ENCODE data around the gene RPL38.

The RPL38 gene

DNA sequence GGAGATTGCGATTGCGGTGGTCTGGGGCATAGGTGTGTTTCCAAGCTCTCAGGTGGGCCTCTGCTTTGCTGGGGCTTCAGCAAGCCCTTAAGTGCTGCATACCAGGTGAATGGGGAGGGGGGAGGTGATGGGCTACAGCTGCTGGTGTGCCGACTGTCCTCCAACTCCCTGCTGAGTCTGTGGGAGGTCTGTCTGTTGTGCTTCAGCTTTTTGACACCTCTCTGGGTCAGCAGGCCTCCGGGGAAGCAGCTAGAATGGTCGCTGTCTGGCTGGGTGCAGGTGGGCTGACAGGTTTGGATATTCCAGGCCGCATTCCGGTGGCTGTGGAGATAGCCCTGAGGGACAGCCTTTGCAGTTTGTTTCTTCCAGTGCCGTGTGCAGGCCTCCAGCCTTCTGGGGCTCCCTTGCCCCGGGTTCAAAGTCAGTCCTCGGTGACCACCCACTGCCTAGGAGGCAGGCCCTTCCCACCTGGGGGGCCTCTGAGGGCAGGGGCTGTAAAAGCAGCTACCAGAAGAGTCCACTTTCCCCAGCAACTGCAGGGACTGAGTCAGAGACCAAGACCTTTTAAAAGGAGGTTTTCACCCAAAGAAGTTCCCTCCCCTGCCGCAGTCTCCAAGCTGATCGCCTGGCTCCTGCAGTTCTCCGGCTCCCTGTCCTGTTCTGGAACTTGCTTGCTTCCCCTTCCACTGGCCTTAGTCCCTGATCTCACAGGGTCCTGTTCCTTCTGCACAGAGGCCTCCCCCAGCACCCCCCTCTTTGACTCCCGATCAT lies 7.8 kb downstream of the RPL38 start:
- DNase-seq, result no peak

DNA sequence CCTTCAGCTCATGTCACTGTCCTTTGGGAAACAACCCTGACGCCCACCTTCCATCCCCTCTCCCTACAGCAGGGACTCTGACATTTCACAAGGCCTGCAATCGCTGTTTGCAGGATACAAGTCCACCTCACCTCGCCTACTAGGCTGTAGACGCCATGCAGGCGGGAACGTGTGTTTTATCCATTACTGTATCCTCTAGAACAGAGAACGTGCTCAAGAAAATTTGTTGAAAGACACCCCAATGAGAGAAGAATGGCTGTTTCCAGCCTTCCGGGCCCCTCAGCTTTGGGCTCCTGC lies 8.4 kb downstream of the RPL38 start:
- DNase-seq, result no peak

DNA sequence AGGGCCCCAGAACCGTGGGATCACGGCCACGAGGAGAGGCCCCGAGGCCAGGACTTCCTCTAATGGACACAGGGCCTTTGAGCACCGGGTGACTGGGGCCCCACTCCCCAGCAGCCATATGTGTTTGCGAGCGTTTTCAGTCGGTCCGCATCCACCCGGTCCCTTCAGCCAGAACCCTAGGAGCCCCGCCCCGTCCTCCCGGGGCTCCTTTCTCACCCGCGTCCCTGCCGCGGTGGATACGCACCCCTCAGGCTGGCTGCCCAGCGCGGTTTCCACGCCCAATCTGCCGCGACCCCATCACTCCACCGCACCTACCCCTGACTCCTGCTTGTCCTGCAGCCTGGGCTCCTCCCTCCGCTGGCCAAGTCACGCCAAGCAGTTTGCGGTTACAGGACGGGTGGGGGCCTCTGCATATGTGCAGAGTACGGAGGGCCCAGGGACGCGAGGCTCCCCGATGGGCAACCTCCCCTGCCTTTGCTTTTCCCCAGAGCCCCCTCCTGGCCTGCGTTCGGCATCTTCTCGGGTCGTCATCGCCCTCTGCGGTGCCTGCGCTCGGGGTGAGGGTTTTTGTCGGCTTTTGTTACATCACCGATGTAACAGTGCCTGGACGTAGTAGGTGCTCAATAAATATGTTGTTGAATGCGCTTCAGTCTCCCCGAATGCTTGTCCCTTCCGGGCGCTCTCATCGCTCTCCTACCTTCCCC lies 8.9 kb downstream of the RPL38 start:
- no peak for DNase-seq

DNA sequence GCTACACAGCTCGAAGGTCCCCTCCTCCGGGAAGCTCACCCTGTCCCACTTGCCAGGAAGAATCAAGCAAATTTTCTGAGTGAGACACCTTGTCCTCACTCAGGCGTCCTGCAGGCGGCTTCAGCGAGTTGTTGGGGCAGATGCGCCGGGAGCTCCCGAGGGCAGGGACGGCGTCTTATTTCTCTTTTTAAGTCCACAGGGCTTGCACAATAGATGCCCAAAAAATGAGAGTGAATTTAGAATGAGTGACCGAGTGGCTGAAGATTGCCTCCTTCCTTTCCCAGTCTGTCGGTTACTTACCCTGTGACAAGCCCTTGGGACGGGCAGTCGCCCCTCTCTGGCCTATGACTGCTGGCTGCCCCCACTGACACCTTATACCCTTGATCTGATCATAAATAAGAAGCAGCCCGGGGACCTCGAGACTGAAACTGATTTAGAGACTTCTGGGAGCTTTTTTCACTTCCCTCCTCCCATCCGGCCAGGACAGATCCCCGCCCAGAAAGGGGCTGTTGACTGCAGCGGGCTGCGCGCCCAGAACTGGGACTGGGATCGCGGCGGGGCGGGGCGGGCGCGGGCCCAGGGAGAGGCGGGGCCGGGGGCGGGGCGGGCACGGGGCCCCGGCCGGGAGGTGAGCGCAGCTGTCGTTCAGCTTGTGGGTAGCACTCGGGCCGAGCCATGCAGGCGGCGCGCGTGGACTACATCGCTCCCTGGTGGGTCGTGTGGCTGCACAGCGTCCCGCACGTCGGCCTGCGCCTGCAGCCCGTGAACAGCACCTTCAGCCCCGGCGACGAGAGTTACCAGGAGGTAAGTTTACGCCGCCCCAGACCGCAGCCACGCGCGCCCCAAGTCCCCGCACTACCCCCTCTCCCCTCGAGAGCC lies 9.7 kb downstream of the RPL38 start, which contains the start of gene TTYH2:
TSS of gene TTYH2 (plus strand) at position 659 of the 879 bp plus-strand sequence. CDS start at position 676, 17 bp downstream.
- DNase-seq, result peak; percentile 61

DNA sequence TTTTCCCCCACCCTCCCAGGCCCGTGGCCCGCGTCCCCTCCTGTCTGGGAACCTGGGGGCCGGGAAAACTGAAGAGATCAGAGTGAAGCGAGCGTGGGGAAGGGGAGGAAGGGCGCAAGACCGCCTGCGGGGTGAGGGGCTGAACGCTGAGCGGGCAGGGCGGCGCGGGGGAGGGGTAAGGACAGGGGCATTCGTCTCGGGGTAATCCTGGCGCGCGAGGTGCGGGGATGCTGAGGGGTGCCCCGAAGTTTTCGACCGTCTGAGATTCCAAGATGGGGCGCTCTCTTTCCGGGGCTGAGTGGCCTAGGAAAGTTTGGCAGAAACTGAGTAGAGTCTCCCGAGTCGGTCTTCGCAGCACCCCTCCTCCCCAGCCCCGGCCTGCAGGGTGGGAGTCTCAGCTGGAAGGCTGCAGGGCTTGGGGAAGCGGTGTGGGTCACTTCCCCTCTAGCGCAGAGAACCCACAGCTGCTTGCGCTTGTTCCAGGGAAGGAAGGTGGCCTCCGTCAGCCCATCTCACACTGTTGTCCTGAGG lies 10.4 kb downstream of the RPL38 start:
- no peak for DNase-seq

DNA sequence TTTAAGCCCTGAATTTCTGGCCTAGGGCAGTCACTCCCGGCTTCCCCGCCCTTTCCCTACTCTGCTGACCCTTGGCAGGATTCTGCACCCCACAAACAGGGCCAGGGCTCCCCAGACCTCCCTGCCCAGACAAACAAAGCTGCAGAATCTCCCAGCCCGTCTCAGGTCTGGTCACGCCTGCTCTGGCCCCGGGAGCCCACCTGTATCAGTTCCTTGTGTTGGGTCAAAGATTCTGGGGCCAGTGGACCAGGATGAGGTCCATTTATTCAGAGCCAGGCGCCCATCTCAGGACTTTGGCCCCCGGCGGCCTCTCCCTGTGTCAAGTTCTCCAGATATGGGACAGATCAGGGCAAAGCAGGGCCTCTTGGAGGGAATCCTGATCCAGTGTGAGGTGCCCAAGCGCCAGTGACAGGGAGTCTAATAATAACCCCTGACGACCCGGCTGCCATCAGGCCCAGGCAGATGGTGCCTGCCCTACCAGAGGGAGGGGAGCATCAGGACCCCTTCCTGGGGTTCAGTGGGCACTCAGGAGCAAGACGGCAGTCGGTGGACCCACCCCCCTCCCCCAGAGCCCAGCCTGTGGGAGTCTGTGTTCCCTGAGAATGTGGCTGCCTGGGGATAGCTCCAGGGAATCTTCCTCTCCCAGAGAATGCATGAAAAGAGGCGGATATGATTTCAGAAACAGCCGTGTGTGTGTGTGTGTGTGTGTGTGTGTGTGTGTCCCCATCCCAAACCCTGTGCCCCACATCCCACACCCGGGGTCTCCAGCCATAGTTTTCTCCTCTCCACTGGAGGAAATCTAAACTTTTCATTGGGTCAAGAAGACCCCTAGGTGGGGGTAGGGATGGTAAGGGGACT lies 11.2 kb downstream of the RPL38 start:
- no peak for DNase-seq

DNA sequence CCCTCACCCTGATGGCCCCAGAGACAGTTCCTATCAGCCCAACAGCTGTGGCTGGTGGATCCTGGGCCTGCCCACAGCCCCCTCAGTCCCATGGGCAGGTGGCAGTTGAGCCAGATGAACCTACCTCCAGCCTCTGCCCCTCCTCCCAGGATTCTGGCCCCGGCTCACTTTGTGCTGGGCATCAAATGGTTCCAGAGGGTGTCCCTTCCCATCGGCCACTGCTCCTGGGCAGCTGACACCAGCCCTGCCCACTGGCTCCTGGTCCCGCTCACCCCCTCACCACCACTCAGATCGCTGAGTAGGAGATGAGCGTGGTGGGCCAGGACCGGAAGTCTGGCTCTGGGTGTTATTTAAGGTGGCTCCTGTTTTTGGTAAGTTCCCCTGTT lies 11.9 kb downstream of the RPL38 start:
- DNase-seq, result no peak

DNA sequence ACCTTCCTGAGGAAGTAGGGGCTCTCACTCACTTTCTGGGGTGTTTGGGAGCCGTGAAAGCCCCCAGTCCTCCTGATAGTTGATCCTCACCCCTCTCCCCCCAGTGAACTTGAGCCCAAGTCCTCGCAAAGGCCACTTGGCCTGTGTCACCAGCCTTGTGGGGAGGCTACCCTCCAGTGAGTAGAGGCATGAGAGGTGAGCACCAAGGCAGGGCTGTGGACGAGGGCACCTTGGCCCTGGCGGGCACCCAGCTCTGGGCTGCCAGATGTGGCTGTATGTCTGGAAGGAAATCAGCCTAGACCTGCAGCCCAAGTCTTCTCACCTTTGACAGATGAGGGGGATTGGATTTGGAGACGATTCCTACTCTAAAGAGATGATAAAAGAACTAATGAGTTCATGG lies 13.0 kb downstream of the RPL38 start:
- DNase-seq, result no peak

DNA sequence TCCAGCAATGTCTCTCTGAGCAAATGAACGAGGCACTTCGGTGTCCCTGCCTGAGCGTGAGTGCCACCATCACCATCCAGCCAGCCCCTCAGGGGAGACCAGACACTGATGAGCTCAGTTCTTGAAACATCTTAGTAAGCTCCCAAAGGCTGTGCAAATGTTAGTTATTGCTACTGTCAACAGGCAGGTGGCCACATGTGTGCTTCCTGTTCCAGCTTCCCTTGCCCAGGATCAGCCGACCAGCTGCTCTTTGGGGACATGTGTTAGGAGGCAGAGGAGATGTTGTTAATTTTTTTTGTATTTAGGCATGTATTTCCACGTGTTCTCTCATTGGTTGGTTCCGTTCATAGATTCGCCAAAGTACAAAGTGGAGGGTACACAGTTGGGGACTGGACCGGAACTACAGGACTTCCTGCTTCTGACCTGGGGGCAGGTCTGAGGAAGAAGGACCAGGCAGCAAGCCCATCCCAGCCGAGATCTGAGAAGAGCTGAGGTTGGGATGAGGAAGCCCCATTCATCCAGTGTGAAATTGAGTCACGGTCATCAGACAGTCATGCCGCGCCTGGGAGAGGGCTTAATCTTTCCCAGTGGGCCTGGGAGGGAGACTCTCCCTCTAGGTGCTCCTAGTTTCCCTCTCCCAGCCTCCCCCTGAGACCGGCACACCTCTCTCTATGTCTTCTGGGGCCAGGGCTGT lies 13.7 kb downstream of the RPL38 start:
- DNase-seq, result no peak

DNA sequence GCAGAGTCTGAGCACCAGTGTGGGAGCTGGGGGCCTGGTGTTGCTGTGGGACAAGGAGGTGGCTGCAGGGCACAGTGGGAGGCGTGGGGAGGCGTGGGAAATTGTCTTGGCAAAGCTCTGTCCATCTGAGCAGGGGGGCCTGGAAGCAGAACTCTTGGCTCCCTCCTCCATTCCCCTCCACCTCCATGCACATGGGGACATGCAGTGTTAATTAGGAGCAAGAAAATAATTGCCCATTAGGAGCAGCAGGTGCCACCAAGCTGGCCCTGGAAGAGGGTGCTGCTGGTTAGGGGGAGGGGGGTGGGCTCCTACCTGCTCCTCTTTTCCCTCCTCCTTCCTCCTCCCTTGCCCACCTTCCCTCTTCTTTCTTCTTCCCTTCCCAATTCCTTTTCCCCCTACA lies 14.4 kb downstream of the RPL38 start:
- no peak for DNase-seq

DNA sequence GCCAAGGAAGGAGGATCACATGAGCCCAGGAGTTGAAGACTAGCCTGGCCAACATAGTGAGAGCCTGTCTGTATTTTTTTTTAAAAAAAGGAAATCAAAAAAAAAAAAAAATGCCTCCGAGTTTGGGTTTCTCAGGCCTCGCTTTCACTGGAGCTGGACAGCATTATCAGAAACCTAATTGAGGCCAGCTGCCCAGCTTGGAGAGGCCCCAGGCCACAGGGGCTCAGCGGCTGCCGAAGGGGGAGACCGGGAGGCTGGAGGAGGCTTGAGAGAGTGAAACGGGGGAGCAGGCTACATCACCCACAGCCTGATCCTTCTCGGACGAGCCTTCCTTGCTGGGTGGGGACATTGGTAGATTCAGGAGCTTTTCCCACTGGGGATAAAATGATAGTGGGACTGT lies 15.0 kb downstream of the RPL38 start:
- no peak for DNase-seq

DNA sequence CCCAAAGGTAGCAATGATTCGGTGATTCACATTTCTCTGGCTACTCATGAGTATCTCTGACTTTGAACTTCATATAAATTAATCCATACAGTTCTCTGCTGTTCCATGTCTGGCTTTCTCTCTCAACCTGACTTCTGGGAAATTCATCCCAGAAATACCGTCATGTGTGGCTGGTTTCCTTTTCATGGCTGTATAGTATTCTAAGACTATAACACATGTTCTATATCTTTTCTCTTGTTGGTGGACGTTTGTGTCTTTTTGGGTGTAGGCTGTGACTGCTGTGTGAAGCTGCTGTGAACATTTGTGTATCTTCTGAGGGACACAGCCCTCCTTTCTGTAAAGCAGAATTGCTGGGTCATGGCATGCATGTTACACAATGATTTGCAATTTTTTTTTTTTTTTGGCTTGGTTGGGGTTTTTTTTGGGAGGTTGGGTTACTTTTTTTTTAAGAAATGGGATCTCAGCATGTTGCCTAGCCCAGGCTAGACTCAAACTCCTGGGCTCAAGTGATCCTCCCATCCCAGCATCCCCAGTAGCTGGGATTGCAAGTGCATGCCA lies 16.2 kb downstream of the RPL38 start:
- DNase-seq, result no peak

DNA sequence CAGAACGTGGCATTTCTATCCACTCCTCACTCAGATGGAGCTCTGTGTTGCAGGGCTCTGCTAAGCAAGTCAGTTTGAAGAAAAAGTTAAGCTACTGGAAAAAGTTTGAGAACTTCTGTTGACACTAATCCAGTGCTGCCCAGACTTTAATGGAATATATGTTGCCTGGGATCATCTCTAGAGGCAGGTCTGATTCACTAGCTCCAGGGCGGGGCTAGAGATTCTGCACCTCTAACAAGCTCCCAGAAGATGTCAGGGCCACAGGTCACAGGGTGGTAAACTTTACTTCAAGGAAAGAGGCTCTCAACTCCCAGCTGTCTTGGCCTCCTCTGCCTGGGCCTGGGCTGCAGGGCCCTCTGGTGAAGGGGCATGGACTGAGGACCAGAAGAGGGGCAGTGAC lies 16.7 kb downstream of the RPL38 start:
- no peak for DNase-seq

DNA sequence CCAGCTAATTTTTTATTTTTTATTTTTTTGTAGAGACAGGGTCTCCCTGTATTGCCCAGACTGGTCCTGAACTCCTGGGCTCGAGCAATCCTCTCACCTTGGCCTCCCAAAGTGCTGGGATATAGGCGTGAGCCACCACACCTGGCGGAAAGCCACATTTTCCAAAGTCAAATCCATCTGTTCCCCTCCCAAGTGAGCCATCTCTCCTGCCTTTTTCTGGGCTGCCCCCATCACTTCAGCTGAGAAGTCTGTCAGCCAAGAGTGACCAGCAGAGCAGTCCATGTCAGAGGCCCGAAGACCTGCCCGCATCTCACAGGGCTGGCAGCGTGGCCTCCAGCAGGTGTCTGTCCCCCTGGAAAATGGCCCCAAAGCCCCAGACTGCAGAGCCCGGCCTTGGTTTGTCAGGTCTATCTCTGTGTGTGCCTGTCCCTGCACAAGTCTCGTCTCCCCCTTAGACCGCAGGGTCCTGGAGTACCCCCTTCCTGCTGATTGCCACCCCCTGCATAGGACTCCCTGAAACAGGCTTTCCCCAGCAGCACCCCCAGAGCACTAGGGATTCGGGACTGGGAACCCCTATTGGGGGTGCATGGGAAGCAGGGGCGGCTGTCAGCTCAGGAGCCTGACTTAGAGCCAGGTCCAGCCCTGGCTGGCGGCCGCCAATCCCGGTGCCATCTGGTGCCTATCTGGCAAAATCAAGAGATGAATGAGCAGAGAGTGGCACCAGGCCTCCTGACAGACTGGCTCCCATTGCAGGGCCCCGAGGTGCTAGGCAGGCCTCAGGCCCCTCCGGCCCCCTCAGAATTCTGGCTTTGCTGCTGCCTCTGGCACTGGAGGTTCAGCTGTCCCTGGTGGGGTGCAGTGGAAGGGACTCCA lies 17.7 kb downstream of the RPL38 start:
- no peak for DNase-seq

DNA sequence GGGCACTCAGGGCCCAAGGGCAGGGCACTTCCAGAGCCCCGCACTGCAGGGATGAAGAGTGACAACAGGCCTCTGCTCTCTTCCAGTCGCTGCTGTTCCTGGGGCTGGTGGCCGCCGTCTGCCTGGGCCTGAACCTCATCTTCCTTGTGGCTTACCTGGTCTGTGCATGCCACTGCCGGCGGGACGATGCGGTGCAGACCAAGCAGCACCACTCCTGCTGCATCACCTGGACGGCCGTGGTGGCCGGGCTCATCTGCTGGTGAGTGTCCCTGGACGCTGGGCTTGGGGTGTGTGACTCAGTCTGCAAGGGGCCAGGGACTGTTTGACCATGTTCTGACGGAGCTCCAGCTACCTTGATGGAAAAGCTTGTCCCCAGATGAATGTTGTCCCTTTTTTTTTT lies 18.9 kb downstream of the RPL38 start:
- no peak for DNase-seq

DNA sequence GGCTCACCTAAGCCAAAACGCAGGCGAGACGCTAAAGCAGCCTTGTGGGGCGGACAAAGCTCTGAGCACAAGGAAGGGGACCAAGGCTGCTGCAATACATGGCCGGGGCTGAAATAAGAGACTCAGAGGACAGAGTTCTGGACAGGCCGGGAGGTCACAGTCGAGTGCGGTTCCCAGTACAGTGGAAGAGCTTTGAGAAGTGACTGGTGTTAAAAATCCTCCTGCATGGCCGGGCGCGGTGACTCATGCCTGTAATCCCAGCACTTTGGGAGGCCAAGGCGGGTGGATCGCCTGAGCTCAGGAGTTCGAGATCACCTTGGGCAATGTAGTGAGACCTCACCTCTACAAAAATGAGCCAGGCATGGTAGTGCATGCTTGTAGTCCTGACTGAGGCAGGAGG lies 20.4 kb downstream of the RPL38 start:
- no peak for DNase-seq

DNA sequence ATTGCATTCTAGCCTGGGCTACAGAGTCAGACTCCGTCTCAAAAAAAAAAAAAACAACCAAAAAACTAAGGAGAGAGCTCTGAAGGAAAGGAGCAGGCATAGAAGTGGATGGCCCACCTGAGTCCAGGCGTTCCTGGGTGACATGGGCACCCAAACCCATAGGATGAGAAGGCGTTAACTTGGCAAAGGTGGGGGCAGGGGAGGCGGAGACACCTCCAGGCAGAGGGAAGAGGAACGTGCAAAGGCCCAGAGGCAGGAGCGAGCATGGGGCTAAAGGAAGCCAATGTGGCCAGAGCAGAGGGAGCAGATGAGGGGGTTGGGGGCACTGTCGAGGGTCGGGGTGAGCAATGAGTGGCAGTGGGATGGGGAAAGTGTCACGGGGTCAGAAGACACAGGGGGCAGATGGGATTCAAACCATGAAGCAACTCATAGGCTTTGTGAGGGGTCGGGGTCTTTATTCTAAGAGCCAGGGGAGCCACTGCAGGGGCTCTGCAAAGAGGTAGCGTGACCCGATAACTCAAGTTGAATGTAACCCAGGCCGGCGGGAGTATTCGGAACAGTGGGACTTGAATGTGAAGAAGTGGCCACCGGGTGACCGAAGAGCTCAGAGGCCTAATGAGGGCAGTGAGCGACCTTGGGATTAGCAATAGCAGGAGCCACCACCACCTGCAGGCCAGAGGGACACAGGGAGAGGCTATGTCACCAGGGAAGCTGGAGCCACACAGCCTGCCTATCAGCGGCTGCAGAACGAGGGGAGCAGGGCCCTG lies 21.7 kb downstream of the RPL38 start:
- DNase-seq, result no peak

DNA sequence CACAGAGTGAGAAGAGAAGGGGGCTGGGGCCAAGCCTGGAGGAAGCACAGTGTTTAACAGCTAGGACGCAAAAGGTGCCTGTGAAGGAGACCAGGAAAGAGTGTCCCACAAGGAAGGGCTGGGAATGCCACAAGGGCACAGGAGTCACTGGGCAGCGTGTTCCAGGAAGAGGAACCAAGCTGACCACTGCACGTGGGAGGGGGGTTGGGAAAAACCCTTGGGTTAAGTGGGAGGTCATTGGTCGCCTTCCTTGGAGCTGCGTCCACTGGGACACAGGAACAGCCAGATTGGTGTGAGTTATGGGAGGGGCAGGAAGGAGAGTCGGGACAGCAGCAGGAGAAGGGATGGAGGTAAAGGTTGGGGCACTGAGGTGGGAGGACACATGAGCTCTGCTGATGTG lies 22.8 kb downstream of the RPL38 start:
- DNase-seq, result no peak

DNA sequence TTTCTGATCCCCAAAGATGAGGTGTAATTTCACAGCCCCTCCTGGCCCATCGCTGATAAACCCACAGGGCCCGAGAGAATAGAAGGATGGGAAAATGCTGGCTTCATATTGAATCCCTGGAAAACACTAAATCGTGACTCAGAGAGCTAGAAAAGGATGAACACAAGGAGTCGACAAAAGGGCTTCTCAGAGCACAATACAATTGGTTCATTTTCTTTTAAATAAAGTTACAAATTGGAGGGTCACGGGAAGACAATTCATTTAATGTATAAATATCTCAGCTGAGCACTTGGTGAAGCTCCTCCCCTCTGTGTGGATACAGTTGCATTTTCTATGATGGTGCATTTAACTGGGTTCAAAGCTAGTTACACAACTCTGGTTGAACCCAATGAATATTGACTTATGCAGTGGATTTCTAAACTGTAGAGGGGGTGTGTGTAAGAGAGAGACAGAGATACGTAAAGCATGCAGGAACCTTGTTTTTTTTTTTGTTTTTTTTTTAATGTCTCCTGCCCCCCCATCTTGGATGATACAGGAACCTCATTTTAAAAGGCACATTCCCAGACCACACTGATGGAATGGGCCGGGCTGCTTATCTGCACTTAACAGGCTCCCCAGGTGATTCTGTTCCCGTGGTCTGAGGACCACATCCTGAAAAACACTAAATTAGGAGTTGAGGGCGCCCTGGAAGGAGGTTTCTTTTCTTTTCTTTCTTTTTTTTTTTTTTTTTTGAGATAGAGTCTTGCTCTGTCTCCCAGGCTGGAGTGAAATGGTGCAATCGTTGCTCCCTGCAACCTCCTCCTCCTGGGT lies 24.0 kb downstream of the RPL38 start:
- no peak for DNase-seq

Measured in NCI-H526 treated with DMSO at 0.1 percent for 48 hours (cell line).